NCI-H1105 treated with DMSO at 0.1 percent for 48 hours (cell line): Measurements from ENCODE around the gene TMEM54.

Experiments
- DNase-seq: peaks from one replicate; lab custom pipeline; 2025; lab: John Stamatoyannopoulos, UW

TMEM54 gene, protein sequence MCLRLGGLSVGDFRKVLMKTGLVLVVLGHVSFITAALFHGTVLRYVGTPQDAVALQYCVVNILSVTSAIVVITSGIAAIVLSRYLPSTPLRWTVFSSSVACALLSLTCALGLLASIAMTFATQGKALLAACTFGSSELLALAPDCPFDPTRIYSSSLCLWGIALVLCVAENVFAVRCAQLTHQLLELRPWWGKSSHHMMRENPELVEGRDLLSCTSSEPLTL

GRCh38 chr1:32900956-32901822, at the start of gene TMEM54:
TSS of gene TMEM54 (minus strand) at chr1:32901389. CDS start at chr1:32901238, 151 bp downstream.
- DNase-seq: no peak

- no peak for DNase-seq
These were observed 48.3 kb upstream of the TMEM54 start for GRCh38 chr1:32949519-32949918.

DNA sequence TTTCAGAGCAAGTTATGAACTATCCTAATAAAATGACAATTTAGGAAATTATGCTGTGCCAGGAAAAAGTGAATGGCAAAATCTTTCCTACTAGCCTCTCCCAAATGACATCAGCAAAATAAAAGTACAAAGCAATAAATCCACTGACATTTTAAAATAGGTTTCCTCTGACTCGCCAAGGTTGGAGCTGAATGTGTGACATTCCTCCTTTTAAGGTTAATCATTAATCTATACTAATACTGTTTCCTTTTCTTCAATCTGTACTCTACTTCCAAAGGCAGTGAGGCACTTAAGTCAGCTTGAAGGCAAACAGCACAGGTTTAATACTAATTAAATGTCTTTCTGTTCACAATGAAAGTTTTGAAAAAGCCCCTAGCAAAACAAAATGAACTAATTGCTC, 47.7 kb upstream of the TMEM54 start:
- no peak for DNase-seq

DNA sequence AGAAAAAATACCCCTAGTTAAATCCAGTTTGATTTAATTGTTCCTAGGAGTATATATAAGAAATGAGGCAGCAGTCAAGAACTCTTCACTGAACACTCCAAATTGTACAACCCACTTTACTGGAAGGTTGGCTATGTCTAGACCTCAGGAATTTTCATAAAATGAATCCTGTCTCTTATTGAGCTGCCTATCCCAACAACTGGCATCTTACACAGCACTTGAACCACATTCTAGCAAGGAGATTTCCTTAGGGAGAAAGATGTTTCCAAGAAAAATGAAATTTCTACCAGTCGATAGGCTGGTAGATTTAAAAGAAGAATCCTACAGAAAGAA, 47.2 kb upstream of the TMEM54 start:
- DNase-seq: no peak

- DNase-seq: no peak
These were observed 46.6 kb upstream of the TMEM54 start for GRCh38 chr1:32947669-32948389.

GRCh38 chr1:32946413-32946812, 45.2 kb upstream of the TMEM54 start:
- no peak for DNase-seq

- DNase-seq: no peak
These were observed 43.0 kb upstream of the TMEM54 start for GRCh38 chr1:32944180-32944579.

DNA sequence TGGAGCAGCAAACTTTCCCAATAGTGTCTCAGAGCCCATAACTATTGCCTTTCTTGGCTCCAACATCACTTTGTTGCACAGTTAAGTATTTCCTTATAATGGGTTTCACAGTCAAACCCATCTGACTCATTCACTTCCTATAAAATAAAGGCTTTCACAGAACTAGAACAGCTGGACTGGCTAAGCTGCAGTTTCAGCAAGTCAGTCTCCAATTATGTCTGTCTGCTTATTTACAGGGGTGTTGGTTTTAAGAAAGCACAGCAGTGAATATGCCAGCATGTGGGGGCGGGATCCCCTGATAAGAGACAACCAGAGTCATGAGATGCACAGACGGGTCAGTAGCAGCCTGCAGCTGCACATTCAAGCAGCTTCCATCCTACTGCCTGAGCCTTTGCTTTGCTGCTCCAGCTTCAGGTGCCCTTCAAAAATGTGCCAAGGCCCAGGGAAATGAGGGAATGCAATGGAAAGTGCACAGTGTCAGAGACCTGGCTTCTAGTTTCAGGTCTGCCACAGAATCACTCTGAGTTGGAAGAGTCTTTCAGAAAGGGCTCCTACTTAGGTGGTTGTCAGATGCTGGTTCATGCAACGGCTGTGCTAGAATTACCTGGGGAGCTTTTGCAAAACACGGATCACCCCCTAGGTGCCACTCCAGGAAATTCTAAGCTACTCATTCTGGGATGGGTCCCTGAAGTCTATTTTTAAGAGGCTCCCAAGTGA, 38.6 kb upstream of the TMEM54 start:
- no peak for DNase-seq

DNA sequence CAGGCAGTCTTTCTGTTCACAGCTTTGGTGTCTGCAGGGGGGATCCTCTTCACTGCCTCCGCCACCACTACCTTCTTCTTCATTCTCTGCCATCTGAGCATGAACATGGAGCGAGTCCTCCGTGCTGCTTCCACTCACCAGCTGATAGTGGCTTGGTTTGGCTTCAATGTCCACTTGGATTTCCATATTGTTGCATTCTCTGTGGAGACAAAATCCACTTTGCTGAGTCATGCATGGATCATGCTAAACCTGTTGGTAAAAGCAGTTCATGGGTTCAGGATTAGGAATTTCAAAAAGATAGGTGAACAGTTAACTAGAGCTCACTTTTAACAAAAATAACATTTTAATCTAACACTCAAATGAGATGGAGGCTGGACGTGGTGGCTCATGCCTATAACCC, 35.9 kb upstream of the TMEM54 start:
- no peak for DNase-seq

DNA sequence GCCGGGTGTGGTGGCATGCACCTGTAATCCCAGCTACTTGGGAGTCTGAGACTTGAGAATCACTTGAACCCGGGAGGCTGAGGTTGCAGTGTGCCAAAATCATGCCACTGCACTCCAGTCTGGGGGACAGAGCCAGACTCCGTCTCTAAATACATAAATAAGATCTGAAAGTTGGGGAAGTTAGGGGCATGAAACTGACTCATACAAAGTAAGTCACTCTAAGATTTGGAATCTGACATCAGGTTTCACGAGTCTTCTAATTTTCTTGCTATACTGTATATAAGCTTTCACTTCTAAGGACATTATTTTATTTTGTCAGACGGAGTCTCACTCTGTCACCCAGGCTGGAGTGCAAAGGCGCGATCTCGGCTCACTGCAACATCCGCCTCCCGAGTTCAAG, 33.3 kb upstream of the TMEM54 start:
- no peak for DNase-seq

DNA sequence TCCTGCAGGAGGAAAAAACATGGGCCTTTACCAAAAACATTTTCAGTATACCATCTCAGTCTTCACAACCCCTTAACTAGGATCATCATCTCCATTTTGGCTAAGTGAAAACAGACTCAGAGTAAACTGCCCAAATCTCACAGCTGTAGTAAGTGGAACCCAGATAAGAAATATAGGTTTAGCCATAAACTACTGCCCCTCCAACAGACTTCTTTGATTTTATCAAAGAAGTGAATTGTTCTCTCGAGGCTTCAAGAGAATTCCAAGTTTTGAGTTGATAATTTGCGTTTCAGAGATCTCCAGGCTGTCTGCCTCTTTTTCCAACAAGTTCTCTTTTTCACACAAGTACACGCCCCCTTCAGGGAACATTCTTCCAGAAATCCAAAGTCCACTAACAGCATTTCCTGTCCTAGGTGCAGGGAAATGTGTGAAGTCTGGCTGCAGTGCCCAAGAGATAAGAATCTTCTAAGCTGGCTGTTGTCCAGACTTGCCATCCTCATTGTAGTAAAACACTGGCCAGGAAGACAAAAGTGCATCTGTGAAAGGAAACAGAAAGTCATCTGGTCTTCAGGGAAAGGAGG, 32.6 kb upstream of the TMEM54 start:
- DNase-seq: no peak

DNA sequence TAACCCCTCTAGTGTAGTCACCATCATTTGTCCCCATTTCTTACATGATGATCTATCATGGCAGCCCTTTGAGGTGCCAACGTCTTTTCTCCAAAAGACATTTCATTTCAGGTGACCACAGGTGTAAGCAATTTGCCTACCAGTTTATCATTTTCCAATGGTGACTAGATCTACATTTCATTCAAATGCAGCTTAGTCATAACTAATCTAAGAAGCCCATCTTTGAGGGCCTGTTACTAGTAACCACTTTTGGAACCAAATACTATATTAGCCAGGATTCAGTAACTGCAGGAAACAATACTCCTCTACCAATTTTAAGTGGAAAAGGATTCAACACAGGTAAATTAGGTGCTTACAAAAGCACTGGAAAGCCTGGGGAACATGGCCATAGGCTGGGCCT, 30.6 kb upstream of the TMEM54 start:
- DNase-seq: no peak

DNA sequence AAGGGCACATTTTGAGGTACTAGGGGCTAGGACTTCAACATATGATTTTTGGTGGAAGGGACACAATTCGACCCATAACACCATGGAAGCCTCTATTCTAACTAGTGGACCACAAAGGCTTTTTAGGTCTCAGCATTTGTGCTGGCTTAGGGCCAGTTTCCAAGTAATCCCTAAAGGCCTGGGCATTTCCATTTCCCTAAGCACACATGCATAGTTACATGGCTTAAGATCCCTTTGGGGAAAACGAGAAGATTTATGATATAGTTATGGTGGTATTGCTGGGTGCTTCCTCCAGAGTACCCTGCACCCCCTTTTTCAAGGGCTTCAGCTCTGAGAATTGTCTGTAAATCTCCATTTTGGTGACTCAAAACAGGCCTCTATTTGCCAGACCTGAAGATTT, 28.2 kb upstream of the TMEM54 start:
- DNase-seq: no peak

- DNase-seq: no peak
These were observed 27.5 kb upstream of the TMEM54 start for GRCh38 chr1:32928715-32929114.

GRCh38 chr1:32928285-32928684, 27.1 kb upstream of the TMEM54 start:
- no peak for DNase-seq

DNA sequence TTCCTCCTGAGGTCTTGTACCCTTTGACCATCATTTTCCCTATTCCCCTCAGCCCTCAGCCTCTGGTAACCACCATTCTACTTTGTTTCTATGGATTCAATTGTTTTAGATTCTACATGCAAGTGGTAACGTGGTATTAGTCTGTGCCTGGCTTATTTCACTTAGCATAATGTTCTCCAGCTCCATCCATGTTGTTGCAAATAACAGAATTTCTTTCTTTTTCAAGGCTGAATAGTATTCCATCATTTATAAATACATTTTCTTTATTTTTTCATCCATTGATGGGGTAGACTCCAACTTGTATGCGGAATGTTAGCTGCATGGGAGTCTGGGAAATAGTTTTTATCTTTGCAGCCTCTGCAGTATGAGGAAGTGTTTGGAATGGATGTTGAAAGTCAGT, 26.3 kb upstream of the TMEM54 start:
- DNase-seq: no peak

GRCh38 chr1:32926562-32926961, 25.4 kb upstream of the TMEM54 start:
- no peak for DNase-seq

GRCh38 chr1:32925403-32926162, 24.4 kb upstream of the TMEM54 start:
- no peak for DNase-seq

DNA sequence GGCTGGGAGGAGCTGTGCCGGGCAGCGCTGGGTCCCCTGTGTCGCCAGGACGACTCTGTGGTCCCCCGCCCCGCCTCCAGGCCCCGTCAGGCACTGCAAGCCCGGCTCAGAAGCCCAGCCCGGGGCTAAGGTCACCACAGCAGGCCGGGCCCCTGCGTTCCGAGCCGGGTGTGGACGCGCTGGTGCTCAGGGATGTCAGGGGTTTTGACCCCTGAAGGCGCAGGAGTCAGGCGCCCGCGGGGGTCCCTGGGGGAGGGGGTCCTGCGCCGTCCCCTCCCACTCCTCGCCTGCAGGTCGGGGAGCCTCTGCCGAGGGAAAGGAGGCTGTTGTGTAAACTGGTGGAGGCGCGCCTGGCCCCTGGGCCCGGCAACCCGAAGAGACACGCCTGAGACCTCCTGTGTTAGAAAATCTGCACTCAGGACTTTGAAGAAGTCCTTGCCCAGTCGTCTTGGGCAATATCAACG, 23.7 kb upstream of the TMEM54 start:
- no peak for DNase-seq

DNA sequence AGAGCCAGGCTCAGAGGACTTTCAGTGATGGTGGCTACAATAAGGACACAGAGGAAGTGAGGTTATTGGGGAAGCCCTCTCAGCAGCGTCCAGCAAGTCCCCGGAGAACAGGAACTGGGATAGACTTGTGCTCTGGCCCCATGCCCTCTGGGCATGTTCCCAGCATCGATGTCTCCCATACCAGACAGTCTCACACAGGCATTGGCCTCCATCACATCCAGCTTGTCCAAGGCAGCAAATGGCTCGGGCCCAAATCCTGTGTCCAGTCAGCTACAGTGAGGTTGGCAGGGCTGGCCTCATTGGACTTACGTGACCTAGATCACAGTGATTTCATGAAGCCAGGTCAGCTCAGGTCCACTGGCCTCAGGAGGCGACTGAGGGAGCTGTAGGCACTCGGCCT, 19.6 kb upstream of the TMEM54 start:
- no peak for DNase-seq
